HepG2 (cell line): ENCODE data around the gene RBM11. TPM values are rescaled to one million over a fixed set of nuclear protein-coding genes. Genes with fewer than 3 reads are reported as not detected.

Source experiments
- ATAC-seq: fragments of 200-7000 bp; cut with Tn5 transposase; 3 replicates; pipeline ENCODE4 v1.9.1; 2020; ENCODE audit warnings: mild to moderate bottlenecking, moderate library complexity
- BruUV-seq: library from RNA; stranded (reverse); fragments of 400-500 nt; replicated peaks from 2 replicates; lab custom pipeline; 2021; lab: Mats Ljungman, UMichigan
- CTCF ChIA-PET: fragments of 300-600 bp; formaldehyde crosslinking; extraction: SDS; loops from one replicate; lab custom pipeline; 2021; ENCODE audit warnings: low total read pairs, inconsistent platforms, low intra/inter-chr PET ratio; lab: Yijun Ruan, JAX
- POLR2A ChIA-PET: fragments of 350-600 bp; sonication (Branson Sonifier 250); formaldehyde crosslinking; loops from one replicate; lab custom pipeline; 2020; ENCODE audit warnings: antibody characterized with exemption, inconsistent platforms; lab: Yijun Ruan, JAX
- DNase-seq: peaks from one replicate; pipeline ENCODE4 v3.0.0-alpha.2; 2015; ENCODE audit warnings: low spot score
- FAIRE-seq: peaks from 3 replicates; lab custom pipeline; 2011; peaks lifted over from hg19 to GRCh38; lab: Jason Lieb, UNC
- H2AFZ ChIP-seq: one replicate; pipeline ENCODE4 v1.6.1; 2011; ENCODE audit warnings: low read length, inconsistent platforms
- H3K27ac ChIP-seq: fragments of 300-600 bp; 3 replicates; pipeline ENCODE4 v1.8.0; 2011; ENCODE audit warnings: mixed run types, mild to moderate bottlenecking, mixed read lengths, low read length, inconsistent platforms; ENCODE audit not compliant: insufficient read depth; ENCODE audit errors: extremely low read length
- H3K27me3 ChIP-seq, 2 experiments: fragments of 200-600 bp in 1 of 2; 2 replicates in 1 of 2; 3 replicates in 1 of 2; pipeline versions ENCODE4 v1.6.0 to v1.8.0; 2011; ENCODE audit warnings: low read length in 2 of 2, mild to moderate bottlenecking in 2 of 2, moderate library complexity in 2 of 2, inconsistent platforms in 1 of 2; ENCODE audit not compliant: insufficient read depth in 2 of 2, control insufficient read depth in 1 of 2
- H3K36me3 ChIP-seq, 2 experiments: fragments of 200-600 bp in 1 of 2; replicated peaks in 1 of 2; 2 replicates in 1 of 2; 3 replicates in 1 of 2; pipeline versions ENCODE4 v1.5.1 to v1.8.0; 2011; ENCODE audit warnings: low read length in 2 of 2, inconsistent platforms in 1 of 2; ENCODE audit not compliant: insufficient read depth in 2 of 2, control insufficient read depth in 1 of 2
- H3K4me1 ChIP-seq: 2 replicates; pipeline ENCODE4 v1.5.1; 2012; ENCODE audit warnings: low read length, inconsistent platforms; ENCODE audit not compliant: insufficient read depth
- H3K4me2 ChIP-seq: 2 replicates; pipeline ENCODE4 v1.6.0; 2011; ENCODE audit warnings: low read depth, low read length, inconsistent platforms
- H3K4me3 ChIP-seq, 3 experiments: fragments of 200-600 bp in 1 of 3; sonication (generic), shearing (Covaris generic) in 1 of 3; replicated peaks in 1 of 3; 2 replicates each; pipeline ENCODE4 v1.5.1; 2011 to 2016; ENCODE audit warnings: low read length in 3 of 3, inconsistent platforms in 2 of 3, low read depth in 2 of 3, mild to moderate bottlenecking in 2 of 3, control low read depth in 1 of 3, mixed read lengths in 1 of 3; ENCODE audit not compliant: insufficient read depth in 1 of 3
- H3K79me2 ChIP-seq: one replicate; pipeline ENCODE4 v1.6.1; 2011; ENCODE audit warnings: low read length, inconsistent platforms; ENCODE audit not compliant: insufficient read depth
- H3K9ac ChIP-seq: 2 replicates; pipeline ENCODE4 v1.6.0; 2011; ENCODE audit warnings: mild to moderate bottlenecking, low read depth, low read length, inconsistent platforms; ENCODE audit not compliant: insufficient read depth
- H3K9me3 ChIP-seq: 2 replicates; pipeline ENCODE4 v1.5.1; 2012; ENCODE audit warnings: mild to moderate bottlenecking, low read length
- H4K20me1 ChIP-seq: 2 replicates; pipeline ENCODE4 v1.6.0; 2011; ENCODE audit warnings: inconsistent platforms, mild to moderate bottlenecking, low read length, moderate library complexity; ENCODE audit not compliant: insufficient read depth
- ATF7 ChIP-seq, 2 experiments: fragments of 450-650 bp in 1 of 2; sonication (generic) in 1 of 2; formaldehyde crosslinking in 1 of 2; IDR thresholded peaks; 2 replicates each; pipeline versions ENCODE4 v1.4.0 to v1.6.1; 2016 to 2020; ENCODE audit warnings: antibody characterized with exemption in 1 of 2, mild to moderate bottlenecking in 1 of 2, missing genetic modification reagents in 1 of 2
- ERF ChIP-seq: IDR thresholded peaks from 2 replicates; pipeline ENCODE4 v1.6.1; 2018; ENCODE audit warnings: missing biosample characterization, missing genetic modification reagents
- TSC22D2 ChIP-seq: sonication (generic); formaldehyde crosslinking; IDR thresholded peaks from 2 replicates; pipeline ENCODE4 v1.5.1; 2020; ENCODE audit warnings: missing genetic modification reagents, mild to moderate bottlenecking, borderline replicate concordance
- ZNF224 ChIP-seq: sonication (generic); formaldehyde crosslinking; IDR thresholded peaks from 2 replicates; pipeline ENCODE4 v1.5.0; 2020; ENCODE audit warnings: mild to moderate bottlenecking, missing genetic modification reagents
- WGBS: methylation state at CpG from one replicate; pipeline ENCODE4 v1.1.6; 2017; ENCODE audit warnings: low lambda C conversion rate; 5-methylcytosine and 5-hydroxymethylcytosine counted together
- in situ Hi-C: cut with HindIII; loops from 2 replicates; pipeline ENCODE4 v1.10.0; 2017; ENCODE audit warnings: low pct_unique_long_range_greater_than_20kb; ENCODE audit not compliant: extremely low pct_ligation_motif_present
- intact Hi-C: fragments of 100-400 bp; cut with micrococcal nuclease; formaldehyde crosslinking; loops from one replicate; pipeline ENCODE4 v1.10.0; 2022; ENCODE audit not compliant: unreplicated experiment
- polyA plus RNA-seq, 8 experiments: library from polyadenylated mRNA; depleted of rRNA in 3 of 8; stranded (reverse) in 7 of 8; unstranded in 1 of 8; fragments of >200 nt; fragmentation: Illumina TruSeq in 4 of 8; extraction: Trizol in 4 of 8; gene quantifications; 2 replicates each; pipeline versions ENCODE4 v1.2.1 to v1.2.3, GENCODE V29; 2011 to 2016; ENCODE audit warnings: low read depth in 4 of 8, missing spikeins in 1 of 8, mixed read lengths in 1 of 8; ENCODE audit not compliant: insufficient read depth in 1 of 8
- total RNA-seq, 5 experiments: library from RNA; depleted of rRNA; stranded (reverse); fragments of >200 nt; fragmentation: Illumina TruSeq; extraction: Trizol; gene quantifications; 2 replicates each; pipeline ENCODE4 v1.2.3, GENCODE V29; 2016; ENCODE audit warnings: low read depth in 1 of 5
- TF ChIP-seq, protein P1 (sequence below): sonication (generic); formaldehyde crosslinking; IDR thresholded peaks from 2 replicates; pipeline ENCODE4 v1.4.0; 2020; ENCODE audit warnings: missing genetic modification reagents, mild to moderate bottlenecking, borderline replicate concordance
- TF ChIP-seq, protein P2 (sequence below): sonication (generic); formaldehyde crosslinking; conservative IDR thresholded peaks from 2 replicates; pipeline ENCODE4 v1.8.1; 2023; ENCODE audit warnings: missing genetic modification reagents

RBM11 gene
- total and polyA plus RNA-seq, 2 of the 13 experiments (the other 11 are each of a cell fraction or from before 2014, with no cell fraction given) = 0.24 to 0.26 TPM

DNA sequence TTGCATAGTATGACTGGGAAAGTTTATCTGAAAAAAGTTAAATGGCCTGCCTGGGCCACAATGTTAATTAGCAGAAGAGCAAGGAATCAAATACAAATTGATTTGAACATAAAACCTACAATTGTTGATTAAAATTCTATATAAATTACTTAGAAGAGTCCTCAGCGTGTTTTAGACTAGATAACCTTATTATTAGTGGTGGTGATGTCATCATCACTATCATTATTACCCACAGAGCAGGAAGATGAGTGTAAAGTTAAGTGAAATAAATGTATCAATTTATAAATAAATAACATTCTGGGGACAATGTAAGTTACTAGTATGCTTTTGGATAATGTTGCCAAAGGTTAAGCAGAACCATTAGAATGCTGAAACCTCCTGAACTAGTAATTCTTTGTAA is 46.1 kb downstream of the RBM11 start:
- no peak overlapping the region for H3K27ac ChIP-seq
- no peaks in the 10 kb centered on the region for H3K36me3 ChIP-seq
- intact Hi-C loops (no loop called here), in situ Hi-C loops (loop anchor here (25.0 kb wide), 1 partner anchor 1325 kb away; no protein-coding TSS in a partner anchor)
- no peak overlapping the region for H3K4me2 ChIP-seq
- H3K79me2 ChIP-seq = no peaks in the 10 kb centered on the region
- no peak overlapping the region for H3K4me3 ChIP-seq
- no peak for ATAC-seq
- no TSS peak for BruUV-seq
- ChIA-PET CTCF (no interaction called here), POLR2A (no interaction called here)
- H3K9ac ChIP-seq = no peak overlapping the region
- 4% methylated on average over 1 of the region's 1 CpG for WGBS
- H2AFZ ChIP-seq = no peak overlapping the region
- no peaks in the 10 kb centered on the region for H4K20me1 ChIP-seq
- H3K4me1 ChIP-seq = no peaks in the 10 kb centered on the region
- H3K9me3 ChIP-seq = no peaks in the 10 kb centered on the region
- no peak for FAIRE-seq
- no peak for TF ChIP-seq ERF (CRISPR knock-in tag)
- TF ChIP-seq, protein P1, sequence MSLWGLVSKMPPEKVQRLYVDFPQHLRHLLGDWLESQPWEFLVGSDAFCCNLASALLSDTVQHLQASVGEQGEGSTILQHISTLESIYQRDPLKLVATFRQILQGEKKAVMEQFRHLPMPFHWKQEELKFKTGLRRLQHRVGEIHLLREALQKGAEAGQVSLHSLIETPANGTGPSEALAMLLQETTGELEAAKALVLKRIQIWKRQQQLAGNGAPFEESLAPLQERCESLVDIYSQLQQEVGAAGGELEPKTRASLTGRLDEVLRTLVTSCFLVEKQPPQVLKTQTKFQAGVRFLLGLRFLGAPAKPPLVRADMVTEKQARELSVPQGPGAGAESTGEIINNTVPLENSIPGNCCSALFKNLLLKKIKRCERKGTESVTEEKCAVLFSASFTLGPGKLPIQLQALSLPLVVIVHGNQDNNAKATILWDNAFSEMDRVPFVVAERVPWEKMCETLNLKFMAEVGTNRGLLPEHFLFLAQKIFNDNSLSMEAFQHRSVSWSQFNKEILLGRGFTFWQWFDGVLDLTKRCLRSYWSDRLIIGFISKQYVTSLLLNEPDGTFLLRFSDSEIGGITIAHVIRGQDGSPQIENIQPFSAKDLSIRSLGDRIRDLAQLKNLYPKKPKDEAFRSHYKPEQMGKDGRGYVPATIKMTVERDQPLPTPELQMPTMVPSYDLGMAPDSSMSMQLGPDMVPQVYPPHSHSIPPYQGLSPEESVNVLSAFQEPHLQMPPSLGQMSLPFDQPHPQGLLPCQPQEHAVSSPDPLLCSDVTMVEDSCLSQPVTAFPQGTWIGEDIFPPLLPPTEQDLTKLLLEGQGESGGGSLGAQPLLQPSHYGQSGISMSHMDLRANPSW = no peak
- TF ChIP-seq ZNF224 (CRISPR knock-in tag) = no peak
- TF ChIP-seq, protein P2, sequence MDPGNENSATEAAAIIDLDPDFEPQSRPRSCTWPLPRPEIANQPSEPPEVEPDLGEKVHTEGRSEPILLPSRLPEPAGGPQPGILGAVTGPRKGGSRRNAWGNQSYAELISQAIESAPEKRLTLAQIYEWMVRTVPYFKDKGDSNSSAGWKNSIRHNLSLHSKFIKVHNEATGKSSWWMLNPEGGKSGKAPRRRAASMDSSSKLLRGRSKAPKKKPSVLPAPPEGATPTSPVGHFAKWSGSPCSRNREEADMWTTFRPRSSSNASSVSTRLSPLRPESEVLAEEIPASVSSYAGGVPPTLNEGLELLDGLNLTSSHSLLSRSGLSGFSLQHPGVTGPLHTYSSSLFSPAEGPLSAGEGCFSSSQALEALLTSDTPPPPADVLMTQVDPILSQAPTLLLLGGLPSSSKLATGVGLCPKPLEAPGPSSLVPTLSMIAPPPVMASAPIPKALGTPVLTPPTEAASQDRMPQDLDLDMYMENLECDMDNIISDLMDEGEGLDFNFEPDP (CRISPR knock-in tag) = no peak
- TF ChIP-seq ATF7 (IDR thresholded peaks at IDR 0.05) = peak; percentile 65
- no peak for TF ChIP-seq ATF7 (CRISPR knock-in tag; IDR thresholded peaks at IDR 0.05)
- TF ChIP-seq TSC22D2 (CRISPR knock-in tag) = no peak
- no peak for DNase-seq
- H3K27me3 ChIP-seq = no peaks in the 10 kb centered on the region
